ENCODE results near the gene SPEM3. TPM values are rescaled to one million over a fixed set of nuclear protein-coding genes. Genes with fewer than 3 reads are reported as not detected.

SPEM3 gene
- total and polyA plus RNA-seq, 2 of the 4 experiments (the other 2 are of a cell fraction), result not detected

- no peak for DNase-seq
- CTCF ChIA-PET, result no interaction called here
Observed at GRCh38 chr17:7388856-7389255, 39.8 kb upstream of the SPEM3 start.

More at GRCh38 chr17:7388856-7389255, 39.8 kb upstream of the SPEM3 start:
- no peak overlapping the region for H3K56ac ChIP-seq (ENCODE audit: extremely low read depth, insufficient read depth, low read length)
- no peak overlapping the region for H3K4me2 ChIP-seq (ENCODE audit: low read depth, low read length)
- no peak overlapping the region for H3K18ac ChIP-seq (ENCODE audit: low read depth, low read length)
- POLR2A ChIA-PET (ENCODE audit: unreplicated experiment), result interaction anchor here (1.0 kb wide), 1 partner anchor 15 kb away, joined by 3 read pairs; the partner anchor contains the start of gene TMEM256
- no TSS peak for BruUV-seq (replicated peaks)
- WGBS, 2 experiments (ENCODE audit: extremely low coverage in 2 of 2, insufficient read length in 1 of 2), result 93% methylated on average over 3 of the region's 10 CpGs; no CpG with 5 or more reads in 1 of the 2 experiments
- H3K27ac ChIP-seq (ENCODE audit: insufficient read depth, low read length), result no peak overlapping the region
- no peak overlapping the region for H3K4ac ChIP-seq (ENCODE audit: low read depth, low read length)
- in situ Hi-C loops (cut with MboI; ENCODE audit: low sequenced_read_pairs) (no loop called here), dilution Hi-C loops (cut with HindIII; ENCODE audit: low sequenced_read_pairs, unreplicated experiment) (no loop called here), intact Hi-C loops (cut with micrococcal nuclease) (no loop called here)
- H4K5ac ChIP-seq (ENCODE audit: low read depth, low read length), result no peak overlapping the region
- H2AFZ ChIP-seq (replicated peaks; ENCODE audit: low read length, poor library complexity), result no peak overlapping the region
- H2BK120ac ChIP-seq (ENCODE audit: low read depth, low read length), result no peak overlapping the region
- no peak overlapping the region for H4K8ac ChIP-seq (ENCODE audit: low read depth in 2 of 2, low read length in 2 of 2)
- peaks cover 44% of the 10 kb centered on the region for H3K36me3 ChIP-seq (ENCODE audit: control insufficient read depth, insufficient read depth, low read length)
- H2BK15ac ChIP-seq (ENCODE audit: low read depth, low read length), result no peak overlapping the region
- H4K20me1 ChIP-seq (ENCODE audit: insufficient read depth, low read length), result no peaks in the 10 kb centered on the region
- H2BK20ac ChIP-seq (ENCODE audit: low read depth, low read length), result no peak overlapping the region
- no peak overlapping the region for H3K4me3 ChIP-seq (ENCODE audit: insufficient read depth, low read depth, low read length)
- H2AK5ac ChIP-seq (ENCODE audit: low read depth, low read length), result no peak overlapping the region
- no peaks in the 10 kb centered on the region for H3K9me3 ChIP-seq (ENCODE audit: control insufficient read depth, insufficient read depth, low read length)
- H2AK9ac ChIP-seq (replicated peaks; ENCODE audit: low read depth, low read length, poor library complexity), result no peak overlapping the region
- no peak overlapping the region for H3K14ac ChIP-seq (replicated peaks; ENCODE audit: low read depth, low read length)
- TF ChIP-seq RFX5 (IDR thresholded peaks at IDR 0.05; ENCODE audit: low read depth, low read length), result no peak
- TF ChIP-seq BHLHE40 (IDR thresholded peaks at IDR 0.05; ENCODE audit: low read depth, low read length), result no peak
- no peak for TF ChIP-seq MXI1 (IDR thresholded peaks at IDR 0.05; ENCODE audit: borderline replicate concordance, low read depth, low read length)
- no peak for TF ChIP-seq SMC3 (IDR thresholded peaks at IDR 0.05; ENCODE audit: low read depth, low read length)
- no peak for TF ChIP-seq USF2 (IDR thresholded peaks at IDR 0.05; ENCODE audit: low read depth, low read length)
- TF ChIP-seq FOS (IDR thresholded peaks at IDR 0.05; ENCODE audit: low read depth, low read length), result no peak
- no peak for TF ChIP-seq RCOR1 (IDR thresholded peaks at IDR 0.05; ENCODE audit: insufficient replicate concordance, low read length)
- TF ChIP-seq NFE2L2 (IDR thresholded peaks at IDR 0.05; ENCODE audit: low read depth, low read length), result no peak
- TF ChIP-seq RAD21 (IDR thresholded peaks at IDR 0.05; ENCODE audit: low read length), result no peak
- TF ChIP-seq MAFK (IDR thresholded peaks at IDR 0.05; ENCODE audit: low read depth, low read length), result no peak
- TF ChIP-seq MAZ (IDR thresholded peaks at IDR 0.05; ENCODE audit: borderline replicate concordance, low read depth, low read length), result no peak
- TF ChIP-seq CEBPB (IDR thresholded peaks at IDR 0.05; ENCODE audit: low read depth, low read length), result no peak
- peaks cover 3% of the 10 kb centered on the region; the same call in 1 of the 2 replicates for H3K9me1 ChIP-seq (ENCODE audit: insufficient read depth, low read length)
- H2BK5ac ChIP-seq (ENCODE audit: low read depth, low read length, poor library complexity, severe bottlenecking), result no peak overlapping the region
- no peak overlapping the region for H3K9ac ChIP-seq (ENCODE audit: low read depth, low read length)
- peaks cover 5% of the 10 kb centered on the region for H3K4me1 ChIP-seq (ENCODE audit: control insufficient read depth, insufficient read depth, low read length)
- no peak overlapping the region for H4K91ac ChIP-seq (ENCODE audit: insufficient read depth, low read depth, low read length)
- H3K79me1 ChIP-seq (ENCODE audit: low read depth in 1 of 2, low read length in 2 of 2), result peaks cover 11 to 23% of the 10 kb centered on the region in 2 experiments
- no peak overlapping the region for H3K23ac ChIP-seq (ENCODE audit: low read depth, low read length)
- H3K27me3 ChIP-seq (ENCODE audit: control insufficient read depth, insufficient read depth, low read length), result no peaks in the 10 kb centered on the region; the same call in 1 of the 2 replicates
- ATAC-seq (ENCODE audit: low read depth), result no peak
